Loucy (cell line): ENCODE results near the gene NUTM2F.
"Not testable (repeated sequence)": the region's sequence is repeated elsewhere in the genome, so short reads cannot be mapped to it uniquely, and the experiment has no call there.

Experiments
- EZH2phosphoT487 ChIP-seq: fragments of 200-600 bp; IDR thresholded peaks from 2 replicates; pipeline ENCODE4 v1.6.1; 2018; ENCODE audit warnings: antibody characterized with exemption, mild to moderate bottlenecking, moderate library complexity, borderline replicate concordance
- TF ChIP-seq, protein P1 (sequence below): fragments of 200-600 bp; sonication (generic); conservative IDR thresholded peaks from 2 replicates; pipeline ENCODE4 v1.5.1; 2014; ENCODE audit warnings: mild to moderate bottlenecking, antibody characterized with exemption, low read length

DNA sequence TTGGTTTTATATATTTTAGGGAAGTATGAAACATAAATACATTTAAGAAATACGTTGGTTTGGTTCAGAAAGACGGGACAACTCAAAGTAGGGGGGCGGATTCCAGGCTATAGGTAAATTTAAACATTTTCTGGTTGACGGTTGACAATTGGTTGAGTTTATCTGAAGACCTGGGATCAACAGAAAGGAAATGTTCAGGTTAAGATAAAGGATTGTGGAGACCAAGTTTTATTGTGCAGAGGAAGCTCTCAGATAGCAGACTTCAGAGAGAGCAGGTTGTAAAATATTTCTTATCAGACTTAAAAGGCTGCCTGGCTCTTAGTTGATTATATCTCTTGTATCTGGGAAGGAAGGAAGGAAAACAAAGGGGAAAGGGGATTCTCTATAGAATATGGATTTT lies 51.4 kb downstream of the NUTM2F start:
- TF ChIP-seq, protein P1, sequence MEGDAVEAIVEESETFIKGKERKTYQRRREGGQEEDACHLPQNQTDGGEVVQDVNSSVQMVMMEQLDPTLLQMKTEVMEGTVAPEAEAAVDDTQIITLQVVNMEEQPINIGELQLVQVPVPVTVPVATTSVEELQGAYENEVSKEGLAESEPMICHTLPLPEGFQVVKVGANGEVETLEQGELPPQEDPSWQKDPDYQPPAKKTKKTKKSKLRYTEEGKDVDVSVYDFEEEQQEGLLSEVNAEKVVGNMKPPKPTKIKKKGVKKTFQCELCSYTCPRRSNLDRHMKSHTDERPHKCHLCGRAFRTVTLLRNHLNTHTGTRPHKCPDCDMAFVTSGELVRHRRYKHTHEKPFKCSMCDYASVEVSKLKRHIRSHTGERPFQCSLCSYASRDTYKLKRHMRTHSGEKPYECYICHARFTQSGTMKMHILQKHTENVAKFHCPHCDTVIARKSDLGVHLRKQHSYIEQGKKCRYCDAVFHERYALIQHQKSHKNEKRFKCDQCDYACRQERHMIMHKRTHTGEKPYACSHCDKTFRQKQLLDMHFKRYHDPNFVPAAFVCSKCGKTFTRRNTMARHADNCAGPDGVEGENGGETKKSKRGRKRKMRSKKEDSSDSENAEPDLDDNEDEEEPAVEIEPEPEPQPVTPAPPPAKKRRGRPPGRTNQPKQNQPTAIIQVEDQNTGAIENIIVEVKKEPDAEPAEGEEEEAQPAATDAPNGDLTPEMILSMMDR: not testable (repeated sequence)
- TF ChIP-seq EZH2phosphoT487: not testable (repeated sequence)
